GM06990 (cell line): ENCODE results near the gene CREB3L2.

ENCODE experiments used
- DNase-seq: peaks from one replicate; pipeline ENCODE4 v3.0.0-alpha.2; 2011; ENCODE audit not compliant: insufficient read length; ENCODE audit errors: extremely low read depth
- H3K27me3 ChIP-seq: replicated peaks from 2 replicates; pipeline ENCODE4 v1.6.0; 2011; ENCODE audit warnings: low read length; ENCODE audit not compliant: control insufficient read depth, insufficient read depth
- H3K36me3 ChIP-seq: 2 replicates; pipeline ENCODE4 v1.5.1; 2011; ENCODE audit warnings: low read length; ENCODE audit not compliant: control insufficient read depth, insufficient read depth
- H3K4me3 ChIP-seq: replicated peaks from 2 replicates; pipeline ENCODE4 v1.5.1; 2011; ENCODE audit warnings: low read depth, mild to moderate bottlenecking, control low read depth, low read length
- CTCF ChIP-seq: IDR thresholded peaks from 2 replicates; pipeline ENCODE4 v1.5.1; 2011; ENCODE audit warnings: low read length, control low read depth, mild to moderate bottlenecking, inconsistent platforms; ENCODE audit not compliant: insufficient read depth, poor library complexity, severe bottlenecking

The CREB3L2 gene

GRCh38 chr7:137934941-137935883 lies 66.7 kb downstream of the CREB3L2 start:
- TF ChIP-seq CTCF: no peak
- Histone ChIP-seq H3K27me3 (no peaks in the 10 kb centered on the region), H3K4me3 (peak overlapping the region; percentile 32), H3K36me3 (no peaks in the 10 kb centered on the region; the same call in 1 of the 2 replicates)
- peak; percentile 45 for DNase-seq

GRCh38 chr7:137934176-137934826 lies 67.6 kb downstream of the CREB3L2 start:
- H3K27me3 ChIP-seq: no peaks in the 10 kb centered on the region
- no peak for TF ChIP-seq CTCF
- no peak overlapping the region for H3K4me3 ChIP-seq
- no peak for DNase-seq
- H3K36me3 ChIP-seq: no peaks in the 10 kb centered on the region; the same call in 1 of the 2 replicates

GRCh38 chr7:137933270-137934017 lies 68.4 kb downstream of the CREB3L2 start:
- no peaks in the 10 kb centered on the region; the same call in 1 of the 2 replicates for H3K36me3 ChIP-seq
- no peak for TF ChIP-seq CTCF
- no peak overlapping the region for H3K4me3 ChIP-seq
- H3K27me3 ChIP-seq: no peaks in the 10 kb centered on the region
- DNase-seq: no peak

- Histone ChIP-seq H3K36me3 (peaks cover 4% of the 10 kb centered on the region), H3K27me3 (no peaks in the 10 kb centered on the region), H3K4me3 (no peak overlapping the region)
- DNase-seq: no peak
- no peak for TF ChIP-seq CTCF
These were observed 69.0 kb downstream of the CREB3L2 start for GRCh38 chr7:137932881-137933269.

- no peaks in the 10 kb centered on the region for H3K27me3 ChIP-seq
- no peak for TF ChIP-seq CTCF
- H3K4me3 ChIP-seq: no peak overlapping the region
- no peak for DNase-seq
- H3K36me3 ChIP-seq: peaks cover 6% of the 10 kb centered on the region
These were observed 70.1 kb downstream of the CREB3L2 start for GRCh38 chr7:137931823-137932222.
